Embryonic facial prominence (tissue), 1 donor: ENCODE measurements around the gene DIAPH3.
"Not testable (repeated sequence)": the region's sequence is repeated elsewhere in the genome, so short reads cannot be mapped to it uniquely, and the experiment has no call there.

Experiments used
- DNase-seq: peaks from one replicate; pipeline ENCODE4 v3.0.0-alpha.2; 2016; ENCODE audit errors: extremely low spot score

The DIAPH3 gene

GRCh38 chr13:60099631-60100420 lies 63.9 kb downstream of the DIAPH3 start:
- DNase-seq, result no peak

DNA sequence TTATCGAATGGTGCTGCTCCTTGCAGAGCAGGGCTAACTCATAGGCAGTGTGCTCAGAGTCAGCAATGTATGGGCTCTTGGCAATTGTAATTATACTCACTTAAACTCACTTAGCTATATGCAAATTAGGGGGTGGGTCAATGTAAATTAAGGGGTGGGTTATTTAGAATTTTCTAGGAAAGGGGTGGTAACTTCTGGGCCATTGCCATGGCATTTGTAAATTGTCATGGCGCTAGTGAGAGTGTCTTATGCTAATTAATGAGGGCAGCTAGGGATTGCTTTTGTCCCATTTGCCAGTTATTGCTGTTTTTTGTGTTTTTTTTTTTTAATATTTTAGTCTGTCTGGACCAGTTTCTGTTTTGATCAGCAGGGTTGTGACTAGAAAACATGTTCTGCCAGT lies 68.4 kb downstream of the DIAPH3 start:
- DNase-seq, result no peak

DNA sequence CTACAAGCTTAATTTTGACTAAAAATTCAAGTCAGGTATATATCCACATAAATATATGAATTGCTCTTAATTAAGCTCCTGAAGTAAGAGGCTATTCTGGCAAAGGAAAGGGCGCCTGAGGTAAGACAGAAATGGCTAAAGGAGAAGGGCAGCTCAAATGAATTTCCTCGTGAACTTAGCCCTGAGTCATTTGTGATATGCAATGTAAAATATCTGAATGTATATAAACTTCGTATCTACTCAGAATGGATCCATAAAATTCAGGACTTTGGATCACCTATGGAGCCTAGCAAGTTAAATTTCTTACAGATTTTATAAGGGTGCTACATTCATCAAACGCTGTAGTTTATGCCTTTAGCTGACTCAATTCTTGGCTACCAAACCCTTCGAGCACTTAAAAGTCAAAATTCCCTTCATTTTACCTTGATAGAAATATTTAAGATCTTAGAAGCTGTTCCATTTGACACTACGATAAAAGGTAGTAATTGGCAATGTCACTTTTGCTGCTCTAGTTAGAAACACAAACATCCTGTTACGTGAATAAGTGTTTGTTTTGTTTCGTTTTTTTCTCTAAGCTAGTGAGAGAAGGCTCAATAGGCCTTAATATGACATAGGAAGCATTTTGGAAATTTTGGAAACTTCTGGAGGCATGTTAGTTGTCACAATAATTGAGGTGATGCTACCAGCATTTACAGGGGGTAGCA lies 69.2 kb downstream of the DIAPH3 start:
- DNase-seq, result no peak

GRCh38 chr13:60093425-60094019 lies 70.2 kb downstream of the DIAPH3 start:
- no peak for DNase-seq

DNA sequence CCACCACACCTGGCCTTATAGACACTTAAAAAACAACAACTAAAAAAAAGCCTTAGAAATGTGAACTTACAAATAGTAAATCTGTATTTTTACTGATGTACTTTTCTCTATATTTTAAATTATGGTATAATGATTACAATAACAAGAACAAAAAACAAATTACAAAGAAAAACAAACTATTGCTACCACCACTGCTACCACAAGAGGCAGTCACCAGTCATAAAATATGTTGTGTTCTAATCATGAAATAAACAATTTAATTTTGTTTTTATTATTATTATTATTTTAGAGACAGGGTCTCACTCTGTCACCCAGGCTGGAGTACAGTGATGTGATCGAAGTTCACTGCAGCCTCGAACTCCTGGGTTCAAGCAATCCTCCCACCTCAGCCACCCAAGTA lies 72.2 kb downstream of the DIAPH3 start:
- DNase-seq, result no peak

- no peak for DNase-seq
These were observed 73.2 kb downstream of the DIAPH3 start for GRCh38 chr13:60090574-60090973.

GRCh38 chr13:60083780-60084179 lies 79.9 kb downstream of the DIAPH3 start:
- DNase-seq, result not testable (repeated sequence)

- DNase-seq, result no peak
These were observed 82.9 kb downstream of the DIAPH3 start for GRCh38 chr13:60080850-60081249.

DNA sequence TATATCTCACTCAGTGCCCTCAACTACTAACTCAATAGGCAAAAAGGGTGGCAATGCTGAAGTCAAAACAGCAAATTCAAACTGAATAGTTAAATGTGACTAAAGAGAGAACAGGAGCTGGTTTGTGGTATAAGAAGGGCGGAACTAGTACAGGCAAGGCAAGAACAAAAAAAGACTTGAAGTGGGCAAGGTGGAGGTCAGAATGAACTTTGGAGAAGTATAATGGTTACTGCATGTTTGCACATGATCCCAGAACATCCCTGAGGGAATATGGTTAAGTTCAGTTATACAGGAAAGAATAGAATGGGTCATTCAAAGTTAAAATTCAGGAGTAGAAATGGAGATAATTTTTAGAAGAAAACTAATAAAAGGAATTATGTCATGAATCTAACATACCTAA lies 85.5 kb downstream of the DIAPH3 start:
- DNase-seq, result no peak

DNA sequence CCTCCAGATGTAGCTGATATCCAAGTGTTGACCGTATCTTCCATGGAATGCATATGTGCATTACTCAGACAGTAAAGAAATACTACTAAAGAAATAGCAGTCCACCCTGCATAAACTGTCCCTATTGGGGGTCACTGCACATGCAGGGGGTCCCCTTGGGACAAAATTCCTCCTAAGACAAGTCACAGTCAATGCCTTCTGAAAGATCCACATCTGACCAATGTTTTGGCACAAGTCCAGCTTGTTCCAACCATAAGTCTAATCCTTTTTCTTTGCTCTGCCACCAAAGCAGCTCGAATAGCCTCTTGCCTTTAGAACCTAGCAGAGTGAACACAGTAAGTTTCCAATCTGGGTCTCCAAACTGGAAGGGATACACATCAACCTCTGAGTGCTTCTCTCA lies 87.9 kb downstream of the DIAPH3 start:
- DNase-seq, result no peak

GRCh38 chr13:60074397-60074796 lies 89.3 kb downstream of the DIAPH3 start:
- no peak for DNase-seq

DNA sequence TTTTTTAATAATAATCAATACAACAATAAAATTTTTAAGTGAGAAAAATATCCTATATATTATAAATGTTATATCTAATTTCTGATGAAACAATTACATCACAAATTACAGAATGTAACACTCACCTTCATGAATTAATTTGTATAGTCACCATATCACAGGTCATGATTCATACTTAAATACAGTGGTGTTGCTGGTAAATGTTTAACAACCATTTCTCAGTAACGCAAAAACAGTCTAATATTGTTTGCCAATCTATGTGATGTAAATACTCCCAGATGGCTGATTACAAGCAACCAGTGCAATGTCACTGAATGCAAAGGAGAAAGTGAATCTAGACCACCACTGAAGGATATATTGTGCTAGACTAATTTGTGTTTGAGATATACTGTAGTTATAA lies 97.5 kb downstream of the DIAPH3 start:
- no peak for DNase-seq

GRCh38 chr13:60062502-60062901 lies 101.2 kb downstream of the DIAPH3 start:
- no peak for DNase-seq

- no peak for DNase-seq
These were observed 102.0 kb downstream of the DIAPH3 start for GRCh38 chr13:60061737-60062136.

DNA sequence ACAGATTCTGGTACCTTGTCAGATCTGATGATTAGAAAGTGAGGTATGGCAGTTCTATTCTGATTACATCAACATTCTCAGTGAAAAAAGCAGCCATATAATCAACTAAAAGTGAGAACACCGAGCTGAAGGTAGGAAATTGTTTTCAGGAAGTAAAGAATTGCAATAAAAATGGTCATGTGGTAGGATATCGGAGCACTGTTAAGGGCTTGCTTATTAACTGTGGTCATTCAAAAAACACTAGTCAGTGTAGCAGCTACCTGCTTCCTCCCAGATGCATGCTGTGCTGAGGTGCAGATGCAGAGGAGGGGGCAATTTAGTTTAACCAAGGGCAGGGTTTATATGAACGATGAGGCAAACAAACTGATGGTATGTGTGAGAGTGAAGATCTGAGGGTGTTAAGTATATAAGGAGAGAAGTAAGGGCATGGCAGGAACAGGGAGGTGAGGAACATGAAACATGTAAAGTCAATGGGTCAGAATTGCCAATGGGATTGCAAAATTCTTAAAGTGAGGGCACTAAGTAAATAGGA lies 111.9 kb downstream of the DIAPH3 start:
- no peak for DNase-seq

- DNase-seq, result not testable (repeated sequence)
These were observed 115.4 kb downstream of the DIAPH3 start for GRCh38 chr13:60048353-60048752.

DNA sequence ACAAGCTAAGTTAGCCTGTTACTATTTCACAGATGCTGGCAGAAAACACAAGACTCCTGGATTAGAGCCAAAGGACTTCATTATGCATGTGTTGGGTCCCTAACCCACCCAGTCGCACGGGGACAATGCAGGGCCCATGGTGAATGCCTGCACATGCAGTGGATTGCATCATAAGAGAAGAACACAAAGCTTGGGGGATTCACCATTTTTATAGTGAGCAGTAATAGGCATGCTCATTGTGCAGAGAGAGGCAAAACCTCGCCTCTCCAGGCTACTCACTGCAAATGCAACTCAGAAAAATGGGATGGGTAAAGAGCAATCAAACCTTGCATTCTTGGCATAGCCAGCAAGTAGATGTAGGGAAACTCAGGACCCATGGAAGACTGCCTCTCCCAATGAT lies 115.8 kb downstream of the DIAPH3 start:
- DNase-seq, result no peak

- DNase-seq, result no peak
These were observed 119.4 kb downstream of the DIAPH3 start for GRCh38 chr13:60044321-60044720.

GRCh38 chr13:60043262-60043661 lies 120.5 kb downstream of the DIAPH3 start:
- DNase-seq, result no peak

DNA sequence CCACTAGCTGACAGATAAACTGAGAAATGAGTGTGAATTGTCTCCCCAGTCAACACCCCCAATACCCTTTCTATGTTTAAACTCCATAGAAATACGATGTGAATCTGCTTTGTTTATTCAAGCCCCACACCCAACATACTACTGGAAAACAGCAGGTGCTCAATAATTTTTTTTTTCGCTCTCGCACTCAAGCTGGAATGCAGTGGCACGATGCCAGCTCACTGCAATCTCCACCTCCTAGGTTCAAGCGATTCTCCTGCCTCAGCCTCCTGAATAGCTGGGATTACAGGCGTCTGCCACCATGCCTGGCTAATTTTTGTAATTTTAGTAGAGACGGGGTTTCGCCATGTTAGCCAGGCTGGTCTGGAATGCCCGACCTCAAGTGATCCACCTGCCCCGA lies 123.1 kb downstream of the DIAPH3 start:
- not testable (repeated sequence) for DNase-seq

GRCh38 chr13:60035874-60036273 lies 127.9 kb downstream of the DIAPH3 start:
- no peak for DNase-seq

DNA sequence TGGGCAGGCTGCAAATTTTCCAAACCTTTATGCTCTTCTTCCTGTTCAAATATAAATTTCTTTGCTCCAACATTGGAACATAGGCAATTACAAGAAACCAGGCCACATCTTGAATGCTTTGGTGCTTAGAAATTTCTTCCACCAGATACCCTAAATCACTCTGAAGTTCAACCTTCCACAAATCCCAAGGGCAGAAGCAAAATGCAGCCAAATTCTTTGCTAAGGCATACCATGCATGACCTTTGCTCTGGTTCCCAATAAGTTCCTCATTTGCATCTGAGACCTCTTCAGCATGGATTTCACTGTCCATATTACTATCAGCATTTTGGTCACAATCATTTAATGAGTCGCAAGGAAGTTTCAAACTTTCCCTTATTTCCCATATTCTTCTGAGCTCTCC lies 130.9 kb downstream of the DIAPH3 start:
- no peak for DNase-seq

- DNase-seq, result no peak
These were observed 135.7 kb downstream of the DIAPH3 start for GRCh38 chr13:60028021-60028420.
